Thyroid gland (tissue), 4 donors: ENCODE results near the gene STAG1. TPM values are rescaled to one million over a fixed set of nuclear protein-coding genes. Genes with fewer than 3 reads are reported as not detected.

ENCODE experiments used
- DNase-seq, 2 donors: peaks; one replicate each; pipeline ENCODE4 v3.0.0-alpha.2; 2019
- H3K27ac ChIP-seq, 3 donors: fragments of 200-600 bp; sonication (generic); 1 replicate in 2 of 3; 2 replicates in 1 of 3; pipeline ENCODE4 v1.5.1; 2016 to 2019; ENCODE audit warnings: mild to moderate bottlenecking in 1 of 3, moderate library complexity in 1 of 3
- H3K27me3 ChIP-seq: fragments of 200-600 bp; sonication (generic); one replicate; pipeline ENCODE4 v1.5.1; 2019
- H3K36me3 ChIP-seq, 2 donors: fragments of 200-600 bp; sonication (generic); one replicate each; pipeline ENCODE4 v1.5.1; 2016 to 2019
- H3K4me1 ChIP-seq, 2 donors: fragments of 200-600 bp; sonication (generic); one replicate each; pipeline ENCODE4 v1.5.1; 2017 to 2019
- H3K4me3 ChIP-seq, 3 donors: fragments of 200-600 bp; sonication (generic); replicated peaks in 1 of 3; 1 replicate in 2 of 3; 2 replicates in 1 of 3; pipeline ENCODE4 v1.5.1; 2016; ENCODE audit warnings: mild to moderate bottlenecking in 1 of 3
- H3K9me3 ChIP-seq: fragments of 200-600 bp; sonication (generic); one replicate; pipeline ENCODE4 v1.5.1; 2017
- POLR2A ChIP-seq, 2 donors: fragments of 450-650 bp; IDR thresholded peaks; one replicate each; pipeline ENCODE4 v1.6.1; 2017; ENCODE audit warnings: antibody characterized with exemption in 2 of 2, mild to moderate bottlenecking in 2 of 2, moderate library complexity in 1 of 2
- WGBS, 2 donors: methylation state at CpG; one replicate each; pipeline ENCODE4 v1.1.5; 2017; 5-methylcytosine and 5-hydroxymethylcytosine counted together
- intact Hi-C: fragments of 100-400 bp; cut with DNase I; formaldehyde crosslinking; loops from one replicate; pipeline ENCODE4 v1.15.1; 2023
- total RNA-seq, 4 donors: library from RNA; depleted of rRNA; stranded (reverse); fragments of >200 nt; gene quantifications; one replicate each; pipeline ENCODE4 v1.2.3, GENCODE V29; 2016
- TF ChIP-seq, protein P1 (sequence below), 6 experiments: fragments of 200-600 bp in 3 of 6; fragments of 450-650 bp in 3 of 6; sonication (generic) in 3 of 6; IDR thresholded peaks; one replicate each; pipeline ENCODE4 v1.5.1; 2016 to 2019; ENCODE audit warnings: antibody characterized with exemption in 6 of 6, mild to moderate bottlenecking in 2 of 6, inconsistent platforms in 1 of 6, moderate library complexity in 1 of 6

Gene STAG1
- total RNA-seq, 4 donors from 2014 or later = 50.5 to 68.8 (median 54.4) TPM

DNA sequence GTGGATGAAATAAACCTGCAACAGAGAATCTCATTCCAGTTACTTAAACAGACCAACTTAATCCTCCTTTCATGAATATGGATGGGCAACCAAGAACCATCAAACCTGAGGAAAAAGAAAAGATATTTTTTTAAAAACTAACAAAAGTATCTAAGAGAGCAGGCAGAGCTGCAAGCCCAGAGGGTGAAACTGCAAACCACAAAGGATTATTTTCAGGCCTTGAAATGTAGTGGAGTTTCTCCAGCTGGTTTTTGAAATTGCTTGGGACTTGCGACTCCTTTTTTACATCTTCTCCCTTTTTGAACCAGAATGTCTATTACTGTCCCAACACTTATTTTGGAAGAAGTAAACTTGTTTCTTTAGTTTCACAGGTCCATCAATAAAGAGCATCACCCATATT, 87.4 kb downstream of the STAG1 start:
- intact Hi-C loops = no loop called here
- DNase-seq = no peak
- 97 to 98% methylated on average over 1 of the region's 1 CpG for WGBS, 2 donors
- Histone ChIP-seq H3K27ac (peak overlapping the region in 1 of 3 donors; percentile 60), H3K4me3 (no peak overlapping the region), H3K36me3 (no peaks in the 10 kb centered on the region), H3K27me3 (no peaks in the 10 kb centered on the region), H3K4me1 (peaks cover 15 to 27% of the 10 kb centered on the region in 2 donors), H3K9me3 (no peaks in the 10 kb centered on the region)
- no peak for TF ChIP-seq POLR2A (IDR thresholded peaks at IDR 0.05)
- TF ChIP-seq, protein P1, sequence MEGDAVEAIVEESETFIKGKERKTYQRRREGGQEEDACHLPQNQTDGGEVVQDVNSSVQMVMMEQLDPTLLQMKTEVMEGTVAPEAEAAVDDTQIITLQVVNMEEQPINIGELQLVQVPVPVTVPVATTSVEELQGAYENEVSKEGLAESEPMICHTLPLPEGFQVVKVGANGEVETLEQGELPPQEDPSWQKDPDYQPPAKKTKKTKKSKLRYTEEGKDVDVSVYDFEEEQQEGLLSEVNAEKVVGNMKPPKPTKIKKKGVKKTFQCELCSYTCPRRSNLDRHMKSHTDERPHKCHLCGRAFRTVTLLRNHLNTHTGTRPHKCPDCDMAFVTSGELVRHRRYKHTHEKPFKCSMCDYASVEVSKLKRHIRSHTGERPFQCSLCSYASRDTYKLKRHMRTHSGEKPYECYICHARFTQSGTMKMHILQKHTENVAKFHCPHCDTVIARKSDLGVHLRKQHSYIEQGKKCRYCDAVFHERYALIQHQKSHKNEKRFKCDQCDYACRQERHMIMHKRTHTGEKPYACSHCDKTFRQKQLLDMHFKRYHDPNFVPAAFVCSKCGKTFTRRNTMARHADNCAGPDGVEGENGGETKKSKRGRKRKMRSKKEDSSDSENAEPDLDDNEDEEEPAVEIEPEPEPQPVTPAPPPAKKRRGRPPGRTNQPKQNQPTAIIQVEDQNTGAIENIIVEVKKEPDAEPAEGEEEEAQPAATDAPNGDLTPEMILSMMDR (IDR thresholded peaks at IDR 0.05) = no peak

GRCh38 chr3:136661282-136661681, 90.9 kb downstream of the STAG1 start:
- no peak for TF ChIP-seq POLR2A (IDR thresholded peaks at IDR 0.05)
- TF ChIP-seq, protein P1 (IDR thresholded peaks at IDR 0.05) = no peak
- Histone ChIP-seq H3K4me3 (no peak overlapping the region), H3K27me3 (no peaks in the 10 kb centered on the region), H3K27ac (no peak overlapping the region), H3K9me3 (no peaks in the 10 kb centered on the region), H3K36me3 (no peaks in the 10 kb centered on the region), H3K4me1 (peaks cover 9 to 30% of the 10 kb centered on the region in 2 donors)
- intact Hi-C loops = no loop called here
- DNase-seq = no peak
- WGBS, 2 donors = 88 to 90% methylated on average over 4 of the region's 4 CpGs

DNA sequence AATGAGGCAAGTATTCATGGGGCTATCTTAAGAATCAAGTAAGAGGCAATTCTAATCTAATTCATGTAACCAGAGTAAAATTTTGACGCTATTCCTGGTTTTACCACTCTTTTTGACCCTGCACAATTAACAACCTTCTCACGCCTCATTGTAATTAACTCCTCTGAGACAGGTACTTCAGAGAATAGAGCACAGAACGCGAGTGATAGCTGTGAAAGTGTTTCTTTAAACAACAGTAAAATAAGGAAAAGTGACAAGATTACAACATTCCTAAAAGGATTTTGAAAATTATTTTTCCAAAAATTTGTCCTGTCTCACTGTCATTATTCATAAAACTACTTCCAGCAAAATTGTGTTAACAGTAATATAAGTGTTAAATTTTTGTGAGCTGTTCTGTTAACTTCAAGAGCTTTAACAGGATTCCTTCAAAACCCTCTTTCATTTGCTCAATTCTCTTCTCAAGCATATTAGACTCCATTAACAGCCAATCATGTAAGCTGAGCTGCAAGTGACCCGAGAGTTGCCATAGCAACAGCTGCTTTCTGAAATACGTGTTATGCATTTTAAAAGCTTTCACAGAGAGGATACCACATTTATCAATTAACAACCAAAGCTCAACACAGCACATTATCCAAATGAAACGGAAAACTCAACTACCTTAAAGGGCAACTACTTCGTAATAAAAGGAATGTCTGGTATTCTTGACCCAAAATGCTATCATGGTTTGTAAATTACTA, 93.1 kb downstream of the STAG1 start:
- TF ChIP-seq, protein P1 (IDR thresholded peaks at IDR 0.05) = no peak
- no peak for TF ChIP-seq POLR2A (IDR thresholded peaks at IDR 0.05)
- Histone ChIP-seq H3K27ac (no peak overlapping the region), H3K4me3 (no peak overlapping the region), H3K4me1 (peaks cover 5 to 23% of the 10 kb centered on the region in 2 donors), H3K36me3 (no peaks in the 10 kb centered on the region), H3K9me3 (no peaks in the 10 kb centered on the region), H3K27me3 (no peaks in the 10 kb centered on the region)
- DNase-seq = peak; percentile 31 to 40
- intact Hi-C loops = no loop called here
- 61 to 64% methylated on average over 8 of the region's 8 CpGs for WGBS, 2 donors

DNA sequence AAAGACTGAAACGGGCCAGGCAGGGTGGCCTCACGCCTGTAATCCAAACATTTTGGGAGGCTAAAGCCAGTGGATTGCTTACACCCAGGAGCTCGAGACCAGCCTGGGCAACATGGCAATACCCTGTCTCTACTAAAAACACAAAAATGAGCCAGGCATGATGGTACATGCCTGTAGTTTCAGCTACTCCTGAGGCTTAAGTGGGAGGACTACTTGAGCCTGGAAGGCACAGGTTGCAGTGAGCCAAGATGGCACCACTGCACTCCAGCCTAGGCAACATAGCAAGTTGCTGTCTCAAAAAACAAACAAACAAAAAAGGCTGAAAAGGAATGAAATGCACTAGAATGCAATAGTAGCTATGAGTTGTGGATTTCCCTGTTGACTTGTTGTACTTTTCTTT, 94.7 kb downstream of the STAG1 start:
- DNase-seq = no peak
- no peak overlapping the region for H3K4me3 ChIP-seq
- TF ChIP-seq, protein P1 (IDR thresholded peaks at IDR 0.05) = no peak
- TF ChIP-seq POLR2A (IDR thresholded peaks at IDR 0.05) = no peak
- WGBS, 2 donors = 92 to 96% methylated on average over 3 of the region's 3 CpGs
- H3K4me1 ChIP-seq = peaks cover 0 to 7% of the 10 kb centered on the region in 2 donors
- no peaks in the 10 kb centered on the region for H3K36me3 ChIP-seq
- no peaks in the 10 kb centered on the region for H3K27me3 ChIP-seq
- no peak overlapping the region for H3K27ac ChIP-seq
- intact Hi-C loops = no loop called here
- no peaks in the 10 kb centered on the region for H3K9me3 ChIP-seq

- no peak overlapping the region for H3K27ac ChIP-seq
- intact Hi-C loops = no loop called here
- H3K9me3 ChIP-seq = no peaks in the 10 kb centered on the region
- no peak for DNase-seq
- no peak for TF ChIP-seq POLR2A (IDR thresholded peaks at IDR 0.05)
- TF ChIP-seq, protein P1 (IDR thresholded peaks at IDR 0.05) = no peak
- no peak overlapping the region for H3K4me3 ChIP-seq
- no peaks in the 10 kb centered on the region for H3K4me1 ChIP-seq
- H3K36me3 ChIP-seq = no peaks in the 10 kb centered on the region
- no peaks in the 10 kb centered on the region for H3K27me3 ChIP-seq
Observed at GRCh38 chr3:136653628-136654027, 98.5 kb downstream of the STAG1 start.
